IPS DF 4.7 (cell line): ENCODE results near the gene KCNN4.
"Not testable (repeated sequence)": the region's sequence is repeated elsewhere in the genome, so short reads cannot be mapped to it uniquely, and the experiment has no call there.

Experiments used
- DNase-seq: peaks from one replicate; pipeline ENCODE4 v3.0.0-alpha.2; 2013; ENCODE audit warnings: low spot score; ENCODE audit errors: extremely low read depth

KCNN4 gene

DNA sequence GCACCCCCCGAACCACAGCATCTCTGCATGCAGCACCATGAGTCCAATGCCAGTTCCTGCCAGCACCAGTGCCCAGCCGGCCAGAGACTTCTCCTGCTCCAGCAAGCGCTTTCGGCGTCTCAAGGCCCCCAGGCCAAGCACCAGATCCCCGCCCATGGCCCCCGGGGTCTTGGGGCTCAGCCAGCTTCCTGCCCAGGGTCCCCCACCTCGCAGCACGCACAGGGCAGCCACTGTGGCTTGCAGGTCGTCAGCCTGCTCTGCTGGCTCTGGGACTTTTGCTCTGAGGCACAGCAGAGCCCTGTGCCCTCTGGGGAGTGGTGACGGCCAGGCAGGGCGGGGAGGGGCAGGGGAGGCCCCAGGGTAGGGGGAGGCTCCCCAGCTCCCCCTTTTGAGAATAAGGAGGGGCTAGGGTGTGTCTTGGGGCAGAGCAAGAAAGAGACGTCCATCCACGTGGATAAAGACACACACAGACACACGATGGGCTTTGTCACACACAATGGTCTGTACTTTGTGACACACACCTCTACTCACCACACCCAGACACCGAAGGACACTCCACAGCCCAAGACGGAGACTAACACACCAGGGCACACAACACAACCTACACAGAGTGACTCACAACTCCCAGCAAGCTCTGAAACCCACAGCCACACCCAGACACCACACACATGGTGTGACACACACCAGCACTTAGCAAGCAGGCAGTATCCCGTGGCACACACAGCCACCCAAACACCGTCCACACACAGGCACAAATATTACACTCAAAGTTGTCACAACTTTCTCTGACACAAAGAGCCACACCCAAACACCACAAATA is at the start of gene KCNN4:
Gene KCNN4 (minus strand): TSS at position 268 of the 820 bp plus-strand sequence. CDS start 112 bp downstream, at position 156.
- DNase-seq: no peak

DNA sequence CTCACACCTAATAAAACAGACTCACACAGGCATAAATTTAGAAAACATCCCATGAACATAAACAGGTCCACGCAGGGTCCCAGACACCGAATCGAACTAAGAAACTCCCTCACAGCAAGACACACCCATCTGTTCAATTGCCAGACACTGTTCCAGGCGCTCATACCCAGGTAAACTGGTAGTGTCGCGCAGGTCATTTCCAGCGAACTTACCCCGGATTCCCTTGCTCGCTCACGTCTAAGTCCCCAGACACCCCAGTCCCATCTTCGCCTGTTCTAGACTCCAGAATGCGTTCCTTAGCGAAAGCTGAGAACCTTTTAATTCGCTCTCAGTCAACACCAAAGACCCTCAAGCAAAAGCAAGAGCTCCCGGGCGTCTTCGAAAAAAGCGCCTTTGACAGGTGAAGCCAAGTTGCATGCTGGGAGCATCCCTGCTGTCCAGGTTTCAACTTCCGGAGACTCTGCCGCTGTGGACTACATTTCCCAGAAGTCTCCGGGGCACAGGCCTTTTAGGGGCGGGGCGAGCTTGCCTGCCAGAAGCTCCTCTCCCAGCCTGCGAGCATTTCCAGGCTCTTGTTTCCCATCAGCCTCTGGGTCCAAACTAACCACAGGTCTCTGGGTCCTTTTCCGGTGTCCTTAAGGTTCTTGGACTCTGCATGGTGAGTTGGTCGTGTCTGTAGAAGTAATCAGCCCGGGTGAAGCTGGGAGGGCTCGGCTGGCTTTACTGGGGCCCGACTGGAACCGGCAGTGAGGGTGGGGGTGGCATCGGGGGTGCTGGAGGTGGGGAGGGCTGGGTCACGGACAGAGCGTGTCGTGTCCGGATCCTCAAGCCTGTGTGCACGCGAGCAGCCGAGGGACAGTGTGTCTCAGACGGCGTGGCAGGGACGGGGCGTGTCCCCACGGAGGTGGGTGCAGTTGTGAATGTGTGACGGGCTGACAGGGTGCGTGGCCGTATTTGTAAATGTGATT is 46.3 kb upstream of the KCNN4 start, which contains the start of gene ZNF283:
Gene ZNF283 (plus strand): TSS at position 535 of the 968 bp plus-strand sequence. CDS start 6,184 bp downstream, outside the sequence.
- peak; percentile 84 for DNase-seq

DNA sequence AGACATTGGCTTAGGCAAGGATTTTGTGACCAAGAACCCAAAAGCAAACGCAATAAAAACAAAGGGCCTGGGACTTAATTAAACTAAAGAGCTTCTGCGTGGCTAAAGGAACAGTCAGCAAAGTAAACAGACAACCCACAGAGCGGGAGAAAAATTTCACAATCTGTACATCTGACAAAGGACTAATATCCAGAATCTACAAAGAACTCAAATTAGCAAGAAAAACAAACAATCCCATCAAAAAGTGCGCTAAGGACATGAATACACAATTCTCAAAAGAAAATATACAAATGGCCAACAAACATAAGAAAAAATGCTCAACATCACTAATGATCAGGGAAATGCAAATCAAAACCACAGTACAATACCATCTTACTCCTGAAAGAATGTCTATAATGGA is 43.8 kb upstream of the KCNN4 start:
- not testable (repeated sequence) for DNase-seq

GRCh38 chr19:43823856-43824255 is 43.1 kb upstream of the KCNN4 start:
- not testable (repeated sequence) for DNase-seq

DNA sequence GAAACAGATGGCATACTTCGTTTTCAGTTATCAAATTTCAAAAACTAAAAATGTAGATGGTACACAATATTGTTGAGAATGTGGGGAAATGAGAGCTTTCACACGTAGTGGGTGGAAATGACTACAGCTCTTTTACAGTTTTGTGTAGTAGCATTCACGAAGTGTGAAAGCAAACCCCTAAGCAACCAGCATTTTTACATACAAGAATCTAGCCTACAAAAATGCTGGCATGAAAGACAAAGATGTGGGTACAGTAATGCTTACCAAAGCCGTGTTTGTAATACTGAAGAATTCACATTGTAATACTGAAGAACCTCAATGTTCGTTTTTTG is 40.1 kb upstream of the KCNN4 start:
- no peak for DNase-seq

GRCh38 chr19:43820098-43820883 is 39.5 kb upstream of the KCNN4 start:
- no peak for DNase-seq

GRCh38 chr19:43818500-43818899 is 37.7 kb upstream of the KCNN4 start:
- DNase-seq: no peak

- DNase-seq: not testable (repeated sequence)
Measured at GRCh38 chr19:43817454-43817853, 36.7 kb upstream of the KCNN4 start.

GRCh38 chr19:43814663-43815352 is 34.0 kb upstream of the KCNN4 start:
- no peak for DNase-seq

- DNase-seq: no peak
Measured at GRCh38 chr19:43812688-43813087, 31.9 kb upstream of the KCNN4 start.

DNA sequence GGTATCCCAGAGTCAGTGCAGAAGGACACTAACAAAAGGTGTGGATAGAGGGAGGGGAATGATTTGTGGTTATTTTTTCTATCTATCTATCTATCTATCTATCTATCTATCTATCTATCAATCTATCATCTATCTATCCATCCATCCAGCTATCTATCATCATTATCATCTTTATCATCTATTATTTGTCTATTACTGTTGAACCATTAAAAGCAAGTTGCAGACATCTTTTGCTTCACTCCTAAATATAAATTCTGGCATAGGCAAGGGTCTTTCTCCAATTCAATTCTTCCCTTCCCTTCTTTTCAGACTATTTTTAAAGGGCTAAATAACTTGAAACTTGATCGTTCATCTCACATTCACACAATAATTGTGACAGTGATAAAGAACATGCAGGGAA is 31.5 kb upstream of the KCNN4 start:
- DNase-seq: no peak

DNA sequence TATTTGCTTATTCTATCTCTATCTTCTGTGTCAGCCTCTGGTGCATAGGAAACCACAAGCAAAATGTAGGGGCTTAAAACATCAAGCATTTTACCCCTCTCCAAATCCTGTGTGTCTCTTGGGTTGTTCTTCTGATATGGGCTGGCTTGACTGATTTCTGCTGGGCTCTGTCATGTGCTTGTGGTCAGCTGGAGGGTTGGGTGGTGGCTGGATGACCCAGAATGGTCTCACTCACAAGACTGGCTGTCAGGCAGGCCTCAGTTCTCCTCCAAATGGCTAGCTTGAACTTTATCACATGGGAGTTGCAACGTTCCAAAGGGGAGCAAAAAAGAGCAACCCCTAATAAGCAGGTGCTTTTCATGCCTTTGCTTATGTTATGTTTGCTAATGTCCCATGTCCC is 31.1 kb upstream of the KCNN4 start:
- DNase-seq: no peak

GRCh38 chr19:43809762-43810696 is 29.3 kb upstream of the KCNN4 start:
- DNase-seq: no peak

DNA sequence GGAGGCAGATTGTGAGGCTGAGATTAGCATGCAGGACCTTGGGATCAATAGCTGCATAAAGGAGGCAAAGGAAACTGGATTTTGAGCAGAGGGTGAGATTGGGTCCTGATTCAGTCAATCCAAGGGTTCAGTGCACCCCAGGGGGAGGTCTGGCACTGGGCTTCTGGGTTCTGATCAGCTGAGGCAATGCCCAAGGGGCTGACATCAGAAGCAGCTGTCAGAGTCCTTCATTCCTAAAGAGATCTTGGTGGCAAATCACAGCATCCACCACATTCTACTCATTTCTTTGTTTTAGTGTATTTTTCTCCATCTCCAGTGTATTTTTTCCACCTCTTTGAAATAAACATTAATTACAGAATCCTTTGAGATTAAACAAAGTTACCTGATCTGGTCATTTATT is 26.9 kb upstream of the KCNN4 start:
- no peak for DNase-seq

GRCh38 chr19:43806848-43807247 is 26.1 kb upstream of the KCNN4 start:
- no peak for DNase-seq

GRCh38 chr19:43806401-43806800 is 25.6 kb upstream of the KCNN4 start:
- not testable (repeated sequence) for DNase-seq

GRCh38 chr19:43804432-43804831 is 23.7 kb upstream of the KCNN4 start:
- DNase-seq: no peak

DNA sequence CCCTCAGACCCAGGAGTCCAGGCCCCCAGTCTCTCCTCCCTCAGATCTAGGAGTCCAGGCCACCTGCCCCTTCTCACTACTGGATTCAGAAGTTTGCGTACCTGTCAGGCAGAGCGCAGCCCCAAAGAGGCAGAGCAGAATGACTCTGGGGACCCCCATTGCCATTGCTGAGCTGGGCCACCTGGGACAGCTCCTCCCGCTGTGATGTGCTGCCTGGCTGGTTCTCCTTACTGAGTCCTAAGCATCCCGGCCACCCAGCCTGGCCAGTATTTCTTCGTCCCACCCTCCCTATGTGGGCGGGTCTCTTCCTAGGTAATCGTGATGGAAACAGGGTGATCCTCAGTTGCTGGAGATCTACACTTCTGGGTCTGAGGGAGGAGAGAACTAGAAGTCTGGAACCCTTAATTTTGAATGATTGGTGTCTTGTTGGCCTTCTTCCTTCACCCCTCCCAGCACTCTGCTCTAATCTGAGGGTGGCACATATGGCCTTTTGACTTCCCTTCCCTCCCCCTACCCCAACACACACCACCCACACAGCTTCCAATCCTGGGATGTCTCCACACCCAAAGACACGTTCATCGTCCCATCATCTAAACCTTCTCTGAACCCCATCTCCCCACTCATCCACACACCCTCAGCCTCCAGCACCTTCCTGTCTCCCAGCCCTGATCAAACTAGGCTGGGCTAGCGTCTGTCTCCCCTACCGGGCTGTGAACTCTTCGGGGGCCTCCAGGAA is 21.6 kb upstream of the KCNN4 start, which contains the start of gene LYPD5:
Gene LYPD5 (minus strand): TSS at position 232 of the 736 bp plus-strand sequence. CDS start 67 bp downstream, at position 165.
- no peak for DNase-seq
